HL-60 (cell line): Measurements from ENCODE around the gene PRG2.

ENCODE experiments used
- CTCF ChIP-seq: IDR thresholded peaks from one replicate; pipeline ENCODE4 v1.5.1; 2011; ENCODE audit warnings: low read length, control low read depth, inconsistent platforms; ENCODE audit not compliant: insufficient read depth
- GABPA ChIP-seq: IDR thresholded peaks from 2 replicates; pipeline ENCODE4 v1.6.1; 2012; ENCODE audit warnings: low read depth
- POLR2AphosphoS5 ChIP-seq: IDR thresholded peaks from 2 replicates; pipeline ENCODE4 v1.6.1; 2012; ENCODE audit warnings: low read depth
- SPI1 ChIP-seq: IDR thresholded peaks from 2 replicates; pipeline ENCODE4 v1.6.1; 2012; ENCODE audit warnings: low read depth, mild to moderate bottlenecking, borderline replicate concordance
- TF ChIP-seq, protein P1 (sequence below): IDR thresholded peaks from 2 replicates; pipeline ENCODE4 v1.6.1; 2012; ENCODE audit warnings: low read depth; ENCODE audit not compliant: insufficient replicate concordance

- TF ChIP-seq, protein P1, sequence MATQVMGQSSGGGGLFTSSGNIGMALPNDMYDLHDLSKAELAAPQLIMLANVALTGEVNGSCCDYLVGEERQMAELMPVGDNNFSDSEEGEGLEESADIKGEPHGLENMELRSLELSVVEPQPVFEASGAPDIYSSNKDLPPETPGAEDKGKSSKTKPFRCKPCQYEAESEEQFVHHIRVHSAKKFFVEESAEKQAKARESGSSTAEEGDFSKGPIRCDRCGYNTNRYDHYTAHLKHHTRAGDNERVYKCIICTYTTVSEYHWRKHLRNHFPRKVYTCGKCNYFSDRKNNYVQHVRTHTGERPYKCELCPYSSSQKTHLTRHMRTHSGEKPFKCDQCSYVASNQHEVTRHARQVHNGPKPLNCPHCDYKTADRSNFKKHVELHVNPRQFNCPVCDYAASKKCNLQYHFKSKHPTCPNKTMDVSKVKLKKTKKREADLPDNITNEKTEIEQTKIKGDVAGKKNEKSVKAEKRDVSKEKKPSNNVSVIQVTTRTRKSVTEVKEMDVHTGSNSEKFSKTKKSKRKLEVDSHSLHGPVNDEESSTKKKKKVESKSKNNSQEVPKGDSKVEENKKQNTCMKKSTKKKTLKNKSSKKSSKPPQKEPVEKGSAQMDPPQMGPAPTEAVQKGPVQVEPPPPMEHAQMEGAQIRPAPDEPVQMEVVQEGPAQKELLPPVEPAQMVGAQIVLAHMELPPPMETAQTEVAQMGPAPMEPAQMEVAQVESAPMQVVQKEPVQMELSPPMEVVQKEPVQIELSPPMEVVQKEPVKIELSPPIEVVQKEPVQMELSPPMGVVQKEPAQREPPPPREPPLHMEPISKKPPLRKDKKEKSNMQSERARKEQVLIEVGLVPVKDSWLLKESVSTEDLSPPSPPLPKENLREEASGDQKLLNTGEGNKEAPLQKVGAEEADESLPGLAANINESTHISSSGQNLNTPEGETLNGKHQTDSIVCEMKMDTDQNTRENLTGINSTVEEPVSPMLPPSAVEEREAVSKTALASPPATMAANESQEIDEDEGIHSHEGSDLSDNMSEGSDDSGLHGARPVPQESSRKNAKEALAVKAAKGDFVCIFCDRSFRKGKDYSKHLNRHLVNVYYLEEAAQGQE: no peak
- TF ChIP-seq CTCF (no peak), POLR2AphosphoS5 (no peak), SPI1 (no peak), GABPA (no peak)
These were observed 30.4 kb downstream of the PRG2 start for GRCh38 chr11:57359896-57360690.
